ENCODE measurements around the gene KRT75. TPM values are rescaled to one million over a fixed set of nuclear protein-coding genes. Genes with fewer than 3 reads are reported as not detected.

Gene KRT75
- not detected in 2 replicates for total RNA-seq (2021)
- long read RNA-seq = 0 reads

DNA sequence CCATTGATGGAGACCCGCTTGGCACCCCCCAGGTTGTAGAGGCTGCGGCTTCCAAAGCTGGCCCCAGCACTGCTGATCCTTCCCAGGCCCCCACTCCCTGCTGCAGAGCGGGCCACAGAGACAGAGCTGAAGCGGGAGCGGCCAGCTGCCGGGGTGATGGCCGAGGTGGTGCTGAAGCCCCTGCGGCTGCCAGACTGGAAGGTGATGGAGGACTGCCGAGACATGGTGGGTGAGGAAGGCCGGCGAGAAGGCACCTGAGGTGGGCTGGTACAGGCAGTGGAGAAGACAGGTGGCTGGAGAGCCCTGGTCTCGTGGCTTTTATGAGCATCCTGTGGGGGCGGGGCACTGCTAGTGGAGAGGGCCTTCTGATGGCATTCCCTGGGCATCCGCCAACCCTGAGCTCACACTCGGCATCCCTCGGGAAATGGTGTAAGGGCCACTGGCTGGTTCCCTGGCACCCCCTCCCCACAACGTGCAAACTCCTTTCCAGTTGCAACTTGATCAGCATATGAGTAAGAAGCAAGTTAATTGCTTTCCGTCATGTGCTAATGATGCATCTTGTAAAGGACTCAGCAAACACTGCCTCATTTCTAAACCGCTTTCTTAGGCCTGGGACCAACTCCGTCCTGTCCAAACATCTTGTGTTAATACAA lies at the start of gene KRT75:
Gene KRT75, minus strand, starts transcription at position 291 of the 653 bp plus-strand sequence. Its CDS starts 67 bp downstream, at position 224.
- H2AK5ac ChIP-seq (ENCODE audit: insufficient read length, low read length) = no peak within 1 kb of the TSS
- no peak within 1 kb of the TSS for H3K27ac ChIP-seq (ENCODE audit: insufficient read length, low read depth, low read length)
- Mint-ChIP-seq H3K27ac (no peak within 1 kb of the TSS), H3K4me1 (peaks cover 0 to 9% of the 10 kb centered on the region in 2 experiments; a peak in 3 of 4 replicates), H3K36me3 (ENCODE audit: insufficient read depth in 1 of 3, low read depth in 3 of 3) (no peaks in the 10 kb centered on the region), H3K27me3 (ENCODE audit: low read depth) (peaks cover 32% of the 10 kb centered on the region), H3K9me3 (no peaks in the 10 kb centered on the region), H3K4me3 (no peak within 1 kb of the TSS)
- no peak within 1 kb of the TSS for H2AFZ ChIP-seq (ENCODE audit: low read length)
- no peaks in the 10 kb centered on the region for H3K4me1 ChIP-seq (ENCODE audit: insufficient read depth, low read length)
- no peak within 1 kb of the TSS for H3K56ac ChIP-seq (ENCODE audit: insufficient read length, low read depth, low read length)
- H3K4ac ChIP-seq (ENCODE audit: low read depth, low read length) = no peak within 1 kb of the TSS
- H2BK15ac ChIP-seq (ENCODE audit: low read depth, low read length) = no peak within 1 kb of the TSS
- TF ChIP-seq, protein P1, sequence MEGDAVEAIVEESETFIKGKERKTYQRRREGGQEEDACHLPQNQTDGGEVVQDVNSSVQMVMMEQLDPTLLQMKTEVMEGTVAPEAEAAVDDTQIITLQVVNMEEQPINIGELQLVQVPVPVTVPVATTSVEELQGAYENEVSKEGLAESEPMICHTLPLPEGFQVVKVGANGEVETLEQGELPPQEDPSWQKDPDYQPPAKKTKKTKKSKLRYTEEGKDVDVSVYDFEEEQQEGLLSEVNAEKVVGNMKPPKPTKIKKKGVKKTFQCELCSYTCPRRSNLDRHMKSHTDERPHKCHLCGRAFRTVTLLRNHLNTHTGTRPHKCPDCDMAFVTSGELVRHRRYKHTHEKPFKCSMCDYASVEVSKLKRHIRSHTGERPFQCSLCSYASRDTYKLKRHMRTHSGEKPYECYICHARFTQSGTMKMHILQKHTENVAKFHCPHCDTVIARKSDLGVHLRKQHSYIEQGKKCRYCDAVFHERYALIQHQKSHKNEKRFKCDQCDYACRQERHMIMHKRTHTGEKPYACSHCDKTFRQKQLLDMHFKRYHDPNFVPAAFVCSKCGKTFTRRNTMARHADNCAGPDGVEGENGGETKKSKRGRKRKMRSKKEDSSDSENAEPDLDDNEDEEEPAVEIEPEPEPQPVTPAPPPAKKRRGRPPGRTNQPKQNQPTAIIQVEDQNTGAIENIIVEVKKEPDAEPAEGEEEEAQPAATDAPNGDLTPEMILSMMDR (conservative IDR thresholded peaks at IDR 0.05) = no peak
- DNase-seq = peak; percentile 24
- no peaks in the 10 kb centered on the region for H3K27me3 ChIP-seq (ENCODE audit: insufficient read depth, low read length)
- no peak within 1 kb of the TSS for H2BK12ac ChIP-seq (ENCODE audit: insufficient read length, low read depth, low read length)
- no peak within 1 kb of the TSS for H2BK120ac ChIP-seq (ENCODE audit: low read depth, low read length, poor library complexity, severe bottlenecking)
- H4K91ac ChIP-seq (ENCODE audit: insufficient read length, low read depth, low read length) = no peak within 1 kb of the TSS
- no peak within 1 kb of the TSS for H3K18ac ChIP-seq (ENCODE audit: insufficient read length, low read depth, low read length)
- H3K79me2 ChIP-seq (ENCODE audit: insufficient read depth, low read length) = no peaks in the 10 kb centered on the region
- H4K20me1 ChIP-seq (ENCODE audit: control insufficient read depth, insufficient read depth, insufficient read length) = no peaks in the 10 kb centered on the region
- H3K4me2 ChIP-seq (ENCODE audit: insufficient read depth, insufficient read length, low read length) = no peak within 1 kb of the TSS
- H4K8ac ChIP-seq (replicated peaks; ENCODE audit: insufficient read length, low read depth, low read length) = no peak within 1 kb of the TSS
- no peaks in the 10 kb centered on the region for H3K79me1 ChIP-seq (ENCODE audit: insufficient read depth, low read depth, low read length, poor library complexity, severe bottlenecking)
- no peak within 1 kb of the TSS for H2BK20ac ChIP-seq (ENCODE audit: low read depth, low read length, poor library complexity, severe bottlenecking)
- H3K23me2 ChIP-seq (ENCODE audit: insufficient read length, low read depth, low read length, poor library complexity, severe bottlenecking) = no peaks in the 10 kb centered on the region
- no peak within 1 kb of the TSS for H3K14ac ChIP-seq (ENCODE audit: insufficient read depth, low read length)
- H3K23ac ChIP-seq (ENCODE audit: insufficient read length, low read depth, low read length) = no peak within 1 kb of the TSS
- no peak within 1 kb of the TSS for H3K9ac ChIP-seq (ENCODE audit: extremely low read depth, insufficient read length, low read length)
- H2BK5ac ChIP-seq (ENCODE audit: insufficient read length, low read length) = no peak within 1 kb of the TSS
- no peaks in the 10 kb centered on the region for H3K9me3 ChIP-seq (ENCODE audit: control insufficient read depth, low read depth, low read length)
- no CpG with 5 or more reads among the region's 20 CpGs for whole genome bisulfite sequencing (ENCODE audit: extremely low coverage, insufficient read length, low lambda C conversion rate)
- H4K5ac ChIP-seq (ENCODE audit: insufficient read length, low read depth, low read length) = no peak within 1 kb of the TSS
- no peak within 1 kb of the TSS for H3T11ph ChIP-seq (ENCODE audit: low read length)
